Astrocyte of the cerebellum (primary cell): ENCODE data around the gene NUDT22.
A peak's percentile ranks its signal among the peaks of the same experiment; 100 is the strongest.

ENCODE experiments used
- DNase-seq: peaks from one replicate; pipeline ENCODE4 v3.0.0-alpha.2; 2011; ENCODE audit warnings: low read depth
- H3K4me3 ChIP-seq: 2 replicates; pipeline ENCODE4 v1.5.1; 2011; ENCODE audit warnings: mild to moderate bottlenecking, low read depth, low read length, moderate library complexity
- in situ Hi-C: cut with HindIII; loops from 2 replicates; pipeline ENCODE4 v1.10.0; 2017; ENCODE audit warnings: low sequenced_read_pairs
- TF ChIP-seq, protein P1 (sequence below): IDR thresholded peaks from 2 replicates; pipeline ENCODE4 v1.5.1; 2012; ENCODE audit warnings: low read length, low read depth, moderate library complexity, mild to moderate bottlenecking; ENCODE audit errors: missing control alignments

Gene NUDT22

DNA sequence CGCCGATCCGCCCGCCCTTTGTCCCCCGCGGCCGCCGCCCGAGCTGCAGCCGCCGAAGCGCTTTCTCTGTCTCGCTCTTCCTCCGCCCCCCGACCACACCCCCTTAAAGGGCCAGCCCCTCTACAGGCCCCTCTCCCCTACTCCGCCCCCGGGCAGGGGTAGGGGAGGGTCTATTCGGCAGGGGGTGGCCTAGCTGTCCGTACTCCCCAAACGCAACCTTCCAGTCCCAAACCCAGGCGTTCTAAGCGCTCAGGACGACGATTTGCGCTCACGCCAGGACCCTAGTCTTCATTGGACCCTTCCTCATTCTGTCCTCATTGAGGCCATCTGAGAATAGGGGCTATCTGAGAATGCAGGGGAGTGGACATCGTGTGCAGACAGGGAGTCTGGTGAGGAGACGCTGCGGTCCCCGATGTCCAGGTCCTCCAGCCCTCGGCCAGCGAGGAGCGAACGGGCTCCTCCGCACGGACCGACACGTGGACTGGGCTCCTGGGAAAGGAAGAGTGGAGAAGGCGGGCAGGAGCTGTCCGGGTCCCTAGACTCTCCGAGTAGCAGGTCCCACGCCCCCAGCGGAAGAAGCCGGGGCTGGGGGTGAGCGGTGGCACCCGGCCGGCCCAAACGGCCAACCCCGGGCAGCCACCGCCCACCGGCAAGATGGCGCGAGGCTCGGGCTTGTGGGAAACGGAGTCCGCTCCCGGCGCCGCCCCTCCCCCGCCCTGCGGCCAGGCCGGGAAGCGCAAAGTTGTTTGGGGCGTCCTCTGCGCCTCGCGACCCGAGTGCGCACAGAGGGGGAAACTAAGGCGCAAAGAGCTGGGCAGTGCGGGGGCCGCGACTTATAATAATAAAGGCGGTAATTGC is 21.0 kb downstream of the NUDT22 start, which contains the start of gene PPP1R14B:
TSS of gene PPP1R14B (minus strand) at position 73 of the 858 bp plus-strand sequence. CDS start 270 bp downstream, outside the sequence.
- peak; percentile 53 for DNase-seq
- in situ Hi-C loops: no loop called here
- TF ChIP-seq, protein P1, sequence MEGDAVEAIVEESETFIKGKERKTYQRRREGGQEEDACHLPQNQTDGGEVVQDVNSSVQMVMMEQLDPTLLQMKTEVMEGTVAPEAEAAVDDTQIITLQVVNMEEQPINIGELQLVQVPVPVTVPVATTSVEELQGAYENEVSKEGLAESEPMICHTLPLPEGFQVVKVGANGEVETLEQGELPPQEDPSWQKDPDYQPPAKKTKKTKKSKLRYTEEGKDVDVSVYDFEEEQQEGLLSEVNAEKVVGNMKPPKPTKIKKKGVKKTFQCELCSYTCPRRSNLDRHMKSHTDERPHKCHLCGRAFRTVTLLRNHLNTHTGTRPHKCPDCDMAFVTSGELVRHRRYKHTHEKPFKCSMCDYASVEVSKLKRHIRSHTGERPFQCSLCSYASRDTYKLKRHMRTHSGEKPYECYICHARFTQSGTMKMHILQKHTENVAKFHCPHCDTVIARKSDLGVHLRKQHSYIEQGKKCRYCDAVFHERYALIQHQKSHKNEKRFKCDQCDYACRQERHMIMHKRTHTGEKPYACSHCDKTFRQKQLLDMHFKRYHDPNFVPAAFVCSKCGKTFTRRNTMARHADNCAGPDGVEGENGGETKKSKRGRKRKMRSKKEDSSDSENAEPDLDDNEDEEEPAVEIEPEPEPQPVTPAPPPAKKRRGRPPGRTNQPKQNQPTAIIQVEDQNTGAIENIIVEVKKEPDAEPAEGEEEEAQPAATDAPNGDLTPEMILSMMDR: no peak

DNA sequence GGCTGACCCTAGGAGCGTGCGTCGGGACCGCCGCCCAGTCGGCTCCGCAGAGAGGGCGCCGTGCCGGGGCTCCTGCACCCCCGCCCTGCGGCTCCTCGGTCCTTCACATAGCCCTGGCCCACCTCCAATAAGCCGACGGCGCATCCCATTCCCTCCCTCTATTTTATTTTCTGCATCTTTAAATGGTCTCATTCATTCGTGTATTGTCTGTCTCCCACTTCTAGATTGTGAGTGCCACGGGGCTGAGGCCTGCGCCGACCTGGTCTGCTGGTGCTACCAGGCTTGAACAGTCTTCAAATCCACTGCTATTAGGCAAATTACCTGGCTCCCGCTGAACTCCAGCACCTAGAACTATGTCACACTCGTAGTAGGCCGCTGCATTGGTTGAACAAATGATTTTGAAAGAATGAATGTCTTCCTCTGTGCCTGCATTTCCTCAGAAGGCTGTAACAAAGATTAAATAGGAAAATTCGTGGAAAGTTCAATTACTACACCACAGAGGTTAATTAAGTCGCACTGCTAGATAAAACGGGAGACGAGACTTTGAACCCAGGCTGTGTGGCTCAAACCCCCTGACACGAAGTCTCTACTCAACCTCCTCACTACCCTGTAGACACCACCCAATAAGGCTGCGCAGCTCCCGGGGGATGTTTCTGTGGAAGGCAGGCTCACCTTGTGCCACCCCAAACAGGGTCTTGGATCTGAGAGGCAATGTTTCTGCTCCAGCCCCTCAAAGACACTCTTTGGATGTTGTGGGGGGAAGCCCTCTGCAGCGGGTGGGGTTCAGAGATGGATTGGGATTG is 21.9 kb downstream of the NUDT22 start:
- no peak for DNase-seq
- in situ Hi-C loops: no loop called here
- TF ChIP-seq, protein P1: no peak
- H3K4me3 ChIP-seq: peak overlapping the region; percentile 65

More for the DNA sequence above, 21.0 kb downstream of the NUDT22 start, which contains the start of gene PPP1R14B:
- peak within 1 kb of the TSS; percentile 71 for H3K4me3 ChIP-seq

DNA sequence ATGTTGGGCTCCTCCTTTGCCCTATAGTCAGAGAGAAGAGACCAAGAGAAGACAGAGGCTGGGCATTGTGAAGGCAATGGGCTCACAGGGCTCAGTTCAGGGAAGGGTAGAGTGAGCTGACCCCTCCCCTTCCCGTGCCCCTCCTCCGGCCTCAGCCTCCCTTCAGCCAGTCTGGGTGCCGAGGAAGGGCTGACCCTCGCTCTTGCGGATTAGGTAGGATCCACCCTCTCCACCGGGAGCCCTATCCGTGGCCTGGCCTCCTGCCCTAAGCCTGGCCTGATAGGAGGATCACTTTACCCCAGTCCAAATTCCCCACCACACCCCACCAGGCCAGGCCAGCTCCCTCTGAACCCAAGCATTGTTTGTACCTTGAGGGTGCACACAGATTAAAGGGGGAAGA is 22.5 kb downstream of the NUDT22 start:
- H3K4me3 ChIP-seq: no peak overlapping the region
- TF ChIP-seq, protein P1: no peak
- DNase-seq: no peak
- in situ Hi-C loops: no loop called here

DNA sequence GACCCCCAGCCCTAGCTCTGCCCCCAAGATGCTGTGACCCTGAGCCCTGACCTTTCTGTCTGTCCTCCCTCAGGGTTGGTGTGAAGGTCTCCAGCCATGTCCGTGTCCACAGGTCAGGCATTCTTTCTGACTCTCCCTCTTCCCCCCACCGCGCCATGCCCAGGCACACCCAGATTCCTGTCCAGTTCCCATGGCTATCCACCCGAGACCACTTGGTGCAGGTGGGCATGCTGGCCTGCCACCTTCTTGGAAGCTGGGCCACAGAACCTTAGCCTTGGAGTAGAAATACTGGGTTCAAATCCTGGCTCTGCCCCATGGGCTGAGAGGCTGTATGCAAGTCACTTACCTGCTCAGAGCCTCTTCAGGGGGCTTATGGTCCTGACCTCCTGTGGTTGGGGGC is 23.0 kb downstream of the NUDT22 start:
- TF ChIP-seq, protein P1: no peak
- in situ Hi-C loops: no loop called here
- DNase-seq: no peak
- no peak overlapping the region for H3K4me3 ChIP-seq

DNA sequence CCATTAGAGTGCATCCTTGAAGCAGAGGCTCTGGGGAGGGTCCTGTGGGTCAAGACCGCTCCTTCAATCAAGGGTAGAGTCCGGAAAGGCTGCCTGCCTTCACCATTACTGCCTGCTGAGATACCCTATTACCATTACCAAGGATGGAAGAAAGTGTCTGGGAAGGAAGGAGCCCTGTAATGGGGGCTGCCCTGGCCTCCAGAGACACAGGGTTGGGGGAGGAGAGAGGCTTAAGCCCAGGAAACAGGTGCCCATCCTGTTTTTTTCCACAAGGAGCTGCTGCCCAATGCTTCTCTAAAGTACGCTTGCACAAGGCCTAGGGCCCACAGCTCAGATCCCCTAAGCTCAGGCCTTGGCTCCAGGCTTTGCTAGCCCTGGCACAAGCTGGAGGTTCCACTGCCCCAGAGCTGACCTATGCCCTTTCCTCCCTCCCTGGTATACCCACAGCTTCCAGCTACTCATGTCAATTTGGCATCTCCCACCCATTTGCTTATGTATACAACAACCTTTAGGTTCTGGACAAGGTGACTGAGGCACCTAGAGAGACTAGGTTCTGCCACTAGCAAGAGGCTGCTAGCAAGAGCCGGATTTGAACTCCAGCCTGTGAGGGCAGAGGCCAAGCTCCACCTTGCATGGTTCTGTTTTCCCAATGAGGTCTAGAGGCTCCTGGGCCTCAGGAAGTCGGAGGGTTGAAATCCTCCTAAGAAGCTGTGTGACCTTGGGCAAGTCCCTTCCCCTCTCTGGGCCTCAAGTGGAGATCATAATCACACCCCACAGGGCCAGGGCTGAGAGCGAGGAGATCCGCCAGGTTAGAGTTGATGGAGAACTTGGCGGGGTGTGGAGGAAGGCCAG is 23.7 kb downstream of the NUDT22 start:
- H3K4me3 ChIP-seq: no peak overlapping the region
- no peak for DNase-seq
- TF ChIP-seq, protein P1: no peak
- in situ Hi-C loops: no loop called here
